GM06990 (cell line): ENCODE results near the gene LRRC75A.
"Not testable (repeated sequence)": the region's sequence is repeated elsewhere in the genome, so short reads cannot be mapped to it uniquely, and the experiment has no call there.

ENCODE experiments used
- DNase-seq: peaks from one replicate; pipeline ENCODE4 v3.0.0-alpha.2; 2011; ENCODE audit not compliant: insufficient read length; ENCODE audit errors: extremely low read depth
- H3K27me3 ChIP-seq: replicated peaks from 2 replicates; pipeline ENCODE4 v1.6.0; 2011; ENCODE audit warnings: low read length; ENCODE audit not compliant: control insufficient read depth, insufficient read depth
- H3K36me3 ChIP-seq: 2 replicates; pipeline ENCODE4 v1.5.1; 2011; ENCODE audit warnings: low read length; ENCODE audit not compliant: control insufficient read depth, insufficient read depth
- H3K4me3 ChIP-seq: replicated peaks from 2 replicates; pipeline ENCODE4 v1.5.1; 2011; ENCODE audit warnings: low read depth, mild to moderate bottlenecking, control low read depth, low read length
- TF ChIP-seq, protein P1 (sequence below): IDR thresholded peaks from 2 replicates; pipeline ENCODE4 v1.5.1; 2011; ENCODE audit warnings: low read length, control low read depth, mild to moderate bottlenecking, inconsistent platforms; ENCODE audit not compliant: insufficient read depth, poor library complexity, severe bottlenecking

The LRRC75A gene

DNA sequence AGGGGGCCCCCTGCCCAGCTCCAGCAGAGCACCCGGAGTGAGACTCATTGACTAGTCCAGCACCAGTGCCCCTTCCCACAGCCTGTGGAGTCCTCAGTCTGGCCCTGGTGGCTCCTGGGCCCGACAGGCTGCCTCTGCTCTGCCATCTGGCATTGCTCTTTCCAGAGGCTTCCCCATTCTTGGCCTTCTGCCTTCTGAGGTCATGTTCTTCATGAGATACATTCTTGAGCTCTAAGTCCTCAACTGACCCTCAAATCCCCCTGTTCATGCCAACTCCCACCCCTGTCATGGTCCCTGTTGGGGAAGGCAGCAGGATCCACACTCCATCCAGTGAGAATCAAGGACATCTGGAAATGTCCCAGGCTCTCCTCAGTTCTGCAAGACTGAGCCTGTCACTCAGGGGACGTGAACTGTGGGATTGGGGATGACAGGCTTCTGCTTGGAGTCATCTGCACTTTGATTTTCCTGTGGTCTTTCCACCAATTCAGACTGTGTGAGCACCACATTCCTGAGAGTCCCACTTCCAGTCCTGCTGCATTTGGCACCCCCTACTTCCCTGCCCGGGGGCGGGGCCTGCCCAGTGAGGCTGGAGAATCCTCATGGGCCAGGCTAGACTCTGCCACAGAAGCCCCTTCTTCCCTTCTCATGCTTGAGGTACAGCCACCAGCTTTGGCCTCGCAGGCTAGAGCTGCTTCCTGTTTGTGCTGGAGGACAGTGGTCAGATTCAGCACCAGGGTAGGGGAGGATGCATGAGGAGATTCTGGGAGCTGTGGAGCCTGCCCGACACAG is 73.9 kb downstream of the LRRC75A start:
- TF ChIP-seq, protein P1, sequence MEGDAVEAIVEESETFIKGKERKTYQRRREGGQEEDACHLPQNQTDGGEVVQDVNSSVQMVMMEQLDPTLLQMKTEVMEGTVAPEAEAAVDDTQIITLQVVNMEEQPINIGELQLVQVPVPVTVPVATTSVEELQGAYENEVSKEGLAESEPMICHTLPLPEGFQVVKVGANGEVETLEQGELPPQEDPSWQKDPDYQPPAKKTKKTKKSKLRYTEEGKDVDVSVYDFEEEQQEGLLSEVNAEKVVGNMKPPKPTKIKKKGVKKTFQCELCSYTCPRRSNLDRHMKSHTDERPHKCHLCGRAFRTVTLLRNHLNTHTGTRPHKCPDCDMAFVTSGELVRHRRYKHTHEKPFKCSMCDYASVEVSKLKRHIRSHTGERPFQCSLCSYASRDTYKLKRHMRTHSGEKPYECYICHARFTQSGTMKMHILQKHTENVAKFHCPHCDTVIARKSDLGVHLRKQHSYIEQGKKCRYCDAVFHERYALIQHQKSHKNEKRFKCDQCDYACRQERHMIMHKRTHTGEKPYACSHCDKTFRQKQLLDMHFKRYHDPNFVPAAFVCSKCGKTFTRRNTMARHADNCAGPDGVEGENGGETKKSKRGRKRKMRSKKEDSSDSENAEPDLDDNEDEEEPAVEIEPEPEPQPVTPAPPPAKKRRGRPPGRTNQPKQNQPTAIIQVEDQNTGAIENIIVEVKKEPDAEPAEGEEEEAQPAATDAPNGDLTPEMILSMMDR, result no peak
- DNase-seq, result no peak

GRCh38 chr17:16417399-16417798 is 74.6 kb downstream of the LRRC75A start:
- TF ChIP-seq, protein P1, result no peak
- H3K4me3 ChIP-seq, result peak overlapping the region; percentile 10
- DNase-seq, result no peak

More for the DNA sequence above, 73.9 kb downstream of the LRRC75A start:
- Histone ChIP-seq H3K4me3 (peak overlapping the region; percentile 47), H3K27me3 (no peaks in the 10 kb centered on the region), H3K36me3 (peaks cover 30% of the 10 kb centered on the region)

GRCh38 chr17:16415031-16415924 is 76.7 kb downstream of the LRRC75A start, which contains the start of gene TRPV2:
TSS of gene TRPV2 (plus strand) at chr17:16415571. CDS start at chr17:16417669, 2,098 bp downstream.
- H3K4me3 ChIP-seq, result peak within 1 kb of the TSS; percentile 82
- peak; percentile 67 for DNase-seq

More at GRCh38 chr17:16417399-16417798, 74.6 kb downstream of the LRRC75A start:
- H3K36me3 ChIP-seq, result peaks cover 23% of the 10 kb centered on the region
- H3K27me3 ChIP-seq, result no peaks in the 10 kb centered on the region

GRCh38 chr17:16407911-16408588 is 83.9 kb downstream of the LRRC75A start:
- H3K36me3 ChIP-seq, result no peaks in the 10 kb centered on the region
- H3K27me3 ChIP-seq, result no peaks in the 10 kb centered on the region
- DNase-seq, result peak; percentile 82
- H3K4me3 ChIP-seq, result peak overlapping the region; percentile 77
- TF ChIP-seq, protein P1, result no peak

More at GRCh38 chr17:16415031-16415924, 76.7 kb downstream of the LRRC75A start, which contains the start of gene TRPV2:
- no peaks in the 10 kb centered on the region for H3K27me3 ChIP-seq
- H3K36me3 ChIP-seq, result peaks cover 20% of the 10 kb centered on the region
- TF ChIP-seq, protein P1, result peak; percentile 94

- peak overlapping the region; percentile 77 for H3K4me3 ChIP-seq
- peak; percentile 61 for DNase-seq
- TF ChIP-seq, protein P1, result no peak
These were observed 85.0 kb downstream of the LRRC75A start for GRCh38 chr17:16406742-16407674.

GRCh38 chr17:16403847-16404246 is 88.1 kb downstream of the LRRC75A start:
- H3K36me3 ChIP-seq, H3K4me3 ChIP-seq, H3K27me3 ChIP-seq, DNase-seq: not testable (repeated sequence)

More at GRCh38 chr17:16406742-16407674, 85.0 kb downstream of the LRRC75A start:
- Histone ChIP-seq H3K27me3 (no peaks in the 10 kb centered on the region), H3K36me3 (no peaks in the 10 kb centered on the region)
